Common myeloid progenitor, CD34-positive (primary cell): ENCODE data around the gene CADM1.

Source experiments
- CTCF ChIA-PET: fragments of 350-600 bp; sonication (Branson Sonifier 250); formaldehyde crosslinking; loops from one replicate; lab custom pipeline; 2021; ENCODE audit warnings: antibody characterized with exemption; lab: Charles Lee
- POLR2A ChIA-PET: fragments of 350-600 bp; sonication (Branson Sonifier 250); formaldehyde crosslinking; loops from one replicate; lab custom pipeline; 2021; ENCODE audit warnings: antibody characterized with exemption; lab: Charles Lee
- DNase-seq, 3 donors: peaks; one replicate each; pipeline versions ENCODE4 v3.0.0 to v3.0.0-alpha.2; 2013
- H3K27ac ChIP-seq, 2 experiments: 1 replicate in 1 of 2; 2 replicates in 1 of 2; pipeline ENCODE4 v1.7.0; 2013; ENCODE audit warnings: inconsistent platforms in 2 of 2, low read length in 2 of 2, mild to moderate bottlenecking in 2 of 2, low read depth in 1 of 2, moderate library complexity in 1 of 2; ENCODE audit not compliant: severe bottlenecking in 2 of 2, insufficient read depth in 1 of 2, poor library complexity in 1 of 2
- H3K27me3 ChIP-seq, 5 experiments: replicated peaks in 2 of 5; 1 replicate in 3 of 5; 2 replicates in 2 of 5; pipeline versions ENCODE4 v1.6.1 to v1.7.0; 2013; ENCODE audit warnings: low read length in 4 of 5, mild to moderate bottlenecking in 2 of 5, moderate library complexity in 2 of 5, inconsistent platforms in 1 of 5; ENCODE audit not compliant: insufficient read depth in 5 of 5, control insufficient read depth in 4 of 5
- H3K36me3 ChIP-seq, 4 experiments: 1 replicate in 2 of 4; 2 replicates in 2 of 4; pipeline versions ENCODE4 v1.6.1 to v1.7.0; 2013; ENCODE audit warnings: low read length in 3 of 4, control low read depth in 1 of 4, mild to moderate bottlenecking in 1 of 4; ENCODE audit not compliant: control insufficient read depth in 4 of 4, insufficient read depth in 4 of 4
- H3K4me1 ChIP-seq, 4 experiments: 1 replicate in 3 of 4; 2 replicates in 1 of 4; pipeline versions ENCODE4 v1.6.1 to v1.7.1; 2013; ENCODE audit warnings: low read length in 3 of 4, mild to moderate bottlenecking in 3 of 4, control low read depth in 1 of 4, inconsistent platforms in 1 of 4, moderate library complexity in 1 of 4; ENCODE audit not compliant: control insufficient read depth in 4 of 4, insufficient read depth in 4 of 4; ENCODE audit errors: control extremely low read depth in 1 of 4
- H3K4me3 ChIP-seq, 7 experiments: 1 replicate in 4 of 7; 2 replicates in 3 of 7; pipeline versions ENCODE4 v1.5.1 to v1.7.0; 2013; ENCODE audit warnings: mild to moderate bottlenecking in 7 of 7, low read length in 6 of 7, moderate library complexity in 6 of 7, inconsistent platforms in 2 of 7, low read depth in 2 of 7, control low read depth in 1 of 7; ENCODE audit not compliant: insufficient read depth in 4 of 7, control insufficient read depth in 1 of 7; ENCODE audit errors: extremely low read depth in 1 of 7
- H3K9me3 ChIP-seq, 5 experiments: 1 replicate in 4 of 5; 2 replicates in 1 of 5; pipeline versions ENCODE4 v1.6.1 to v1.7.1; 2013; ENCODE audit warnings: low read length in 4 of 5, mild to moderate bottlenecking in 2 of 5, inconsistent platforms in 1 of 5, low read depth in 1 of 5, moderate library complexity in 1 of 5; ENCODE audit not compliant: control insufficient read depth in 4 of 5, insufficient read depth in 2 of 5; ENCODE audit errors: control extremely low read depth in 1 of 5
- WGBS: methylation state at CpG from one replicate; pipeline ENCODE4 v1.1.5; 2013; ENCODE audit not compliant: insufficient coverage; 5-methylcytosine and 5-hydroxymethylcytosine counted together

Gene CADM1

DNA sequence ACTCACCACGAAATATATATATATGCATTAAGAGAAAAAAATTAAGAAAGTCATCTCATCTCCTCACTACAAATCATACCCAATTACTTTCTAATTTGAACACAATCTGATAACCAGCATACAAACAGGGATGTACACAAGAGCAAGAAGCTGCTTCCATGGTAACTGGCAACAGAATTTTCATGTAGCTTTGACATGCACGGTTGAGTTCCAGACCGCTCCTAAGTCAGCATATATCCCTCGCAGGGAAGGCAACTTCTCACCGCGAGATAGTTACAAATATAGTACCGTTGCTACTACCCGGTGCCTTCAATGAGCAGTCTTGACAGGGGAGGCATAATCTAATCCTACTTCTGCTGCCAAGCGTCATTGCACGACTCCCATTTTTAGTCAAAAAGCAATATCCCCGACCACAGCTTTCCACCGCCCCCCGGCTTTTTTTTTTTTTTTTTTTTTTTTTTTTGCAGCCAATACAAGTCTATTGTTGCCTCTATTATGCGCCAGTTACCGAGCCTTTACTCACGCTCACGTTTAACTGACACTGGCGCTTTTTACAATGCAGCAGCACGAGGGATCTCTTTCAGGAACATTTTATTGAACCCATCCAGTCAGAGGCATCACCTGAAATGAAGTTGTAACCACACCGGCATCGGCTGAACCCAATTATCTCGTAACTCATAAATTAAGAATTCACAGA is 2.2 kb downstream of the CADM1 start:
- Histone ChIP-seq H3K36me3 (no peaks in the 10 kb centered on the region), H3K4me1 (peaks cover 2 to 29% (median 15%) of the 10 kb centered on the region in 4 experiments), H3K27me3 (peaks cover 19 to 96% (median 54%) of the 10 kb centered on the region in 5 experiments), H3K27ac (no peak overlapping the region), H3K9me3 (peaks cover 0 to 3% (median 0%) of the 10 kb centered on the region in 5 experiments), H3K4me3 (no peak overlapping the region)
- POLR2A ChIA-PET = no interaction called here
- CTCF ChIA-PET = no interaction called here
- WGBS = 2% methylated on average over 20 of the region's 22 CpGs
- peak in 2 of 3 donors; percentile 51 to 63 for DNase-seq

DNA sequence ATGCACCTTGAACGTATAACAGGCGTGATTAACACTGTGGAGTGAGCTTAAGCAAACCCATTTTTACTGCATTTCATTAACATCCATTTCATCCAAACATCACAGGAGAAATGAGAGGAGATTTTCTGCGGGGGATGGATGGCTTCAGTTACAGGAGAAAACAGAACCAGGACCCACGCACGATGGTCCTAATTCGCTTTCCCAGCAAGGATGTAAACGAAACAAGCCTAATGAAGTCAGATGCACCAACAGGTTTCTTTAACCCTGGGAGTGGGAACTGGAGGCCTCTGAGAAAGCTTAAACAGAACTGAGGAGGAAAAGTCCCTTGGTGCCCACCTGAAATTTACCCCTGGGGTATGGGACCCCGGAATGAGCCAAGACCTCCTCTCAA is 2.7 kb downstream of the CADM1 start:
- H3K27ac ChIP-seq = no peak overlapping the region
- DNase-seq = no peak
- peaks cover 2 to 29% (median 15%) of the 10 kb centered on the region in 4 experiments for H3K4me1 ChIP-seq
- peaks cover 0 to 3% (median 0%) of the 10 kb centered on the region in 5 experiments for H3K9me3 ChIP-seq
- ChIA-PET CTCF (no interaction called here), POLR2A (no interaction called here)
- no peaks in the 10 kb centered on the region for H3K36me3 ChIP-seq
- 36% methylated on average over 5 of the region's 8 CpGs for WGBS
- peaks cover 19 to 91% (median 50%) of the 10 kb centered on the region in 5 experiments for H3K27me3 ChIP-seq
- no peak overlapping the region for H3K4me3 ChIP-seq

DNA sequence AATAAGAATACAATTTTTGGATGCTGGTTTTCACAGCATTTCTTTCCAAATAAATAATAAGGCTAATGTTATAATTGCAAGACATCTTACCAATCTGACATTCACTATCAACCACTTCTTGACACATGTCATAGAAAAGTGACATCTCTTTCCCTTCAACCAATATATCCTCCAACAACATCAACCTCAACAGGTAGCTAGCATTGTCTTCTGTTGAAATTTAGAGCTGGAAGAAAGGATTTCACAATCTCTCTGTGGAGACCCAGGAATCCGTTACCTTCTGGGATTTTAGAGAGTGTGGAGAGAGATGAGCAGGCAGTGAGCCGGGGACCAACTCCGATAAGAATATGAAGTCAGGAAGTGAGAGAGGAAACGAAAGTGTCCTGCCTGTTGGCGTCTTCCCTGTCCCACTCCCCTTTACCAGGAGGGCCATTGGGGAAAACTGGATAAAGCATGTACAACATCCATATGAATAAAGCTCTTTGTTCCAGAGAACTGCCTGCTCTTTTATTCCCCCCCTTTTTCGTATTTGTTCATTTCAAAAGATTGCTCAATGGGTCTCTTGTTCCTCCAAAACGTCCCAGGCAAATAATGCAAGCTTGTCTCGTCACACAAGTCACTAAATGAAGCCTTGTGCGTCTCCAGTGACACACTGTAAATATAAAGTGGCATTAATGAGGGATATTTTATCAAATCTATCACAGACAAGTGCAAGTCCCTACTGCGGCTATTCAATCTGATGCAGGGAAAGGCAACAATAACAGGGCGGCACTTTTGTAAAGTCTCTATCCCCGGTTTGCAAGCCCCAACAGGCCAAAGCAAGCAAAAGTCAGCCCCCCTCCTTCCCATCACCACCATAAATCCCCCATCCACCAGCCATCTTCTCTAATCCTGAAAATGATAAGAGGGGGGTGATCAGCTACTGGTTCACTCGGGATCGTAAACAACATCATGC is 3.4 kb downstream of the CADM1 start:
- ChIA-PET CTCF (no interaction called here), POLR2A (no interaction called here)
- DNase-seq = no peak
- H3K9me3 ChIP-seq = peaks cover 0 to 3% (median 0%) of the 10 kb centered on the region in 5 experiments
- H3K27me3 ChIP-seq = peaks cover 22 to 85% (median 48%) of the 10 kb centered on the region in 5 experiments
- peaks cover 2 to 29% (median 15%) of the 10 kb centered on the region in 4 experiments for H3K4me1 ChIP-seq
- H3K27ac ChIP-seq = no peak overlapping the region
- H3K4me3 ChIP-seq = no peak overlapping the region
- WGBS = 8% methylated on average over 6 of the region's 14 CpGs
- H3K36me3 ChIP-seq = no peaks in the 10 kb centered on the region

DNA sequence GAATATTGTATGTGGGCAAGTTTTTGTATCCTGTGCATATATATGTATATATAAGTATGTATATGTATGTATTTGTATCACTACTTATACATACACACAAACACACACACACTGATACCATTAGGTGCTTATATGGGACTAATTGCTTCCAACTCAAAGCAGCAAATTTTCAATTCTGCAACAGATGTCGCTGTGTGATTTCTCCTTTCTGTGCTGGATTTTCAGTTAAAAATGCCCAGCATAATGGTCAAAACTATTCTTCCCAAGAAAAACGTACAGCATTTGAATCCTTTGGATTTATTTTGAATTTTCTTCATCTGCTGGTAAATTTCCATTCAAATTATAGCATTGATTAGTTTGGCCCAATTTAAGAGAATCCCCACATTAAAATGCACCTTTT is 4.3 kb downstream of the CADM1 start:
- H3K36me3 ChIP-seq = no peaks in the 10 kb centered on the region
- peaks cover 0 to 3% (median 0%) of the 10 kb centered on the region in 5 experiments for H3K9me3 ChIP-seq
- ChIA-PET POLR2A (no interaction called here), CTCF (no interaction called here)
- peaks cover 2 to 31% (median 17%) of the 10 kb centered on the region in 4 experiments for H3K4me1 ChIP-seq
- no peak overlapping the region for H3K27ac ChIP-seq
- peaks cover 22 to 75% (median 45%) of the 10 kb centered on the region in 5 experiments for H3K27me3 ChIP-seq
- DNase-seq = no peak
- WGBS = 80% methylated on average over 1 of the region's 2 CpGs
- H3K4me3 ChIP-seq = no peak overlapping the region

DNA sequence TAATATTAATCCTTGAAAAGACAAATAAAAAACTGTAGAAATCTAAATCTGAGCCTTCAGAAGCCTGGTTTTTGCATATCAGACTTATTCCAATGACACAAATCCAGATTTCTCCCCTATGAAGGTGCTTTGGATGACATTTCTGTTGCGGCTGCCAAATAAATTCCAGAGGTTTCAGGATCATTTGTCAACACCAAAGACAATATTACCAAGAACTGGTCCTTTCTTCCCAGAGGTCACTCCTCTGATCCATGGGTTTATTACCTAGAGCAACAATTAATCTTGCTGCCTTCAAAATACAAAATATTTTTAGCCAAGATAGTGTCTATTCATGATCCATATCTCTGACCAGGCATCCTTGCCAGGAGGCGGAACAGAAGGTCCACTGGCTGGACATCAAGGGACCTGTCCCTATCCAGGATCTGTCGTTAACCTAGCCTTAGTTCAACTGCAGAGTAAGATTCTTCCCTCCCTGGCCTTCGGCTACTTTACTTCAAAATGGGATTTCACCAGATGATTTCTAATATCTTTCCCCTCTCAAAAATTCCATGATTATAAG is 4.9 kb downstream of the CADM1 start:
- 95% methylated on average over 4 of the region's 4 CpGs for WGBS
- Histone ChIP-seq H3K36me3 (no peaks in the 10 kb centered on the region), H3K27me3 (peaks cover 22 to 70% (median 41%) of the 10 kb centered on the region in 5 experiments), H3K4me3 (no peak overlapping the region), H3K27ac (no peak overlapping the region), H3K4me1 (peaks cover 0 to 26% (median 13%) of the 10 kb centered on the region in 4 experiments), H3K9me3 (no peaks in the 10 kb centered on the region)
- ChIA-PET CTCF (interaction anchor here (0.6 kb wide), 1 partner anchor 128 kb away, joined by 3 read pairs; no protein-coding TSS in a partner anchor), POLR2A (no interaction called here)
- DNase-seq = no peak

DNA sequence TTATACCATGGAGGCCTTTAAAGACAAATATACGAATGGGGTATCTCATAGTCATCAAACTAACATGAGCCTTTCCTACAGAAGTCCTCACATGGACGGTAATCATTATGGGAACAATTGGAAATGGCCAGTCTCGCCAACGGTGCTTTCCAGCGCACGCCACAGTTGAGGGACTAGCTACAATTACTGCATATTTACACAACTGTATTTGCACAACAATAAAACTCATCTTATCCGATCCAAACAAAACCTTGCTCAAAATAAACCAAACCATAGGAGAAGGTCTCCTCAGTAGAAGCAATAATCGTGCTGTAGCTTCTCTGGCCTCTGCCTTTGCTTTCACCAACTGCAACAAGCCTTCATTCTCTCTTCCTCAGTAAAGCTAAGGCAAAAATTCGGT is 5.9 kb downstream of the CADM1 start:
- no peaks in the 10 kb centered on the region for H3K36me3 ChIP-seq
- POLR2A ChIA-PET = no interaction called here
- CTCF ChIA-PET = no interaction called here
- no peaks in the 10 kb centered on the region for H3K9me3 ChIP-seq
- peaks cover 0 to 17% (median 8%) of the 10 kb centered on the region in 4 experiments for H3K4me1 ChIP-seq
- H3K27me3 ChIP-seq = peaks cover 22 to 61% (median 38%) of the 10 kb centered on the region in 5 experiments
- DNase-seq = no peak
- no peak overlapping the region for H3K4me3 ChIP-seq
- no peak overlapping the region for H3K27ac ChIP-seq
- 88% methylated on average over 8 of the region's 9 CpGs for WGBS
